ENCODE data around the gene GTF2H4. TPM values are rescaled to one million over a fixed set of nuclear protein-coding genes. Genes with fewer than 3 reads are reported as not detected.

GTF2H4 gene
- total RNA-seq, 1 experiment from 2014 or later: 42.6 TPM

DNA sequence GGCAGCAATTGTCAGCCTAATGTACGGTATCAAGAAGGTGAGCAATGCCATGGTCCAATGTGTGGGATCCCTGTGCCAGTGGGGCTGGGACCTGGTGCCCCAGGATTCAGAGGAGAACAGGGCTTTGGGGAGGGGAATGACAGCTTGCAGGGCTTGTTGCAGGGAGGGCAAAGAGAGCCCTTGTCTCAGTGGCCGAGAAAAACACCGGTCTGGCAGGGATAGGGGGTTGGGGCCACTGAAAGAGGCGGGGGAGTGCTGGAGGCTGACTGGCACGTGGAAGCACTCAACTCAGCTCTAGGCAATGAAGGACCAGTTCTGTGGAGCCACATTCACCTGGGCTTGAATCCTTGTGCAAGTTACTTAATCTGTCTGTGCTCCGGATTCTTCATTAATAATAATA lies 29.3 kb downstream of the GTF2H4 start:
- ChIA-PET POLR2A (ENCODE audit: low non-redundant PET) (interaction anchor here (0.7 kb wide), 1 partner anchor 49 kb away, joined by 4 read pairs; no protein-coding TSS in a partner anchor), CTCF (no interaction called here)
- H3K4me1 ChIP-seq (ENCODE audit: insufficient read depth, low read length, poor library complexity, severe bottlenecking): peaks cover 13% of the 10 kb centered on the region
- no peaks in the 10 kb centered on the region for H3K27me3 ChIP-seq (replicated peaks; ENCODE audit: insufficient read depth, low read depth, low read length, poor library complexity)
- TF ChIP-seq, protein P1, sequence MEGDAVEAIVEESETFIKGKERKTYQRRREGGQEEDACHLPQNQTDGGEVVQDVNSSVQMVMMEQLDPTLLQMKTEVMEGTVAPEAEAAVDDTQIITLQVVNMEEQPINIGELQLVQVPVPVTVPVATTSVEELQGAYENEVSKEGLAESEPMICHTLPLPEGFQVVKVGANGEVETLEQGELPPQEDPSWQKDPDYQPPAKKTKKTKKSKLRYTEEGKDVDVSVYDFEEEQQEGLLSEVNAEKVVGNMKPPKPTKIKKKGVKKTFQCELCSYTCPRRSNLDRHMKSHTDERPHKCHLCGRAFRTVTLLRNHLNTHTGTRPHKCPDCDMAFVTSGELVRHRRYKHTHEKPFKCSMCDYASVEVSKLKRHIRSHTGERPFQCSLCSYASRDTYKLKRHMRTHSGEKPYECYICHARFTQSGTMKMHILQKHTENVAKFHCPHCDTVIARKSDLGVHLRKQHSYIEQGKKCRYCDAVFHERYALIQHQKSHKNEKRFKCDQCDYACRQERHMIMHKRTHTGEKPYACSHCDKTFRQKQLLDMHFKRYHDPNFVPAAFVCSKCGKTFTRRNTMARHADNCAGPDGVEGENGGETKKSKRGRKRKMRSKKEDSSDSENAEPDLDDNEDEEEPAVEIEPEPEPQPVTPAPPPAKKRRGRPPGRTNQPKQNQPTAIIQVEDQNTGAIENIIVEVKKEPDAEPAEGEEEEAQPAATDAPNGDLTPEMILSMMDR (conservative IDR thresholded peaks at IDR 0.05; ENCODE audit: low read depth, low read length): no peak
- TF ChIP-seq EZH2 (IDR thresholded peaks at IDR 0.05; ENCODE audit: borderline replicate concordance, low read depth, low read length, poor library complexity, severe bottlenecking): no peak
- no peaks in the 10 kb centered on the region for H3K9me3 ChIP-seq (ENCODE audit: low read depth, low read length, poor library complexity, severe bottlenecking)
- DNase-seq (ENCODE audit: low spot score): no peak
- intact Hi-C loops (cut with micrococcal nuclease; ENCODE audit: unreplicated experiment): no loop called here
- no peak overlapping the region for H3K27ac ChIP-seq (ENCODE audit: low read depth, low read length, poor library complexity, severe bottlenecking)
- H3K4me3 ChIP-seq (ENCODE audit: low read depth, low read length, poor library complexity, severe bottlenecking): no peak overlapping the region
- no TSS peak for BruUV-seq (replicated peaks)
- H3K36me3 ChIP-seq (ENCODE audit: insufficient read depth, low read length, poor library complexity, severe bottlenecking): no peaks in the 10 kb centered on the region

DNA sequence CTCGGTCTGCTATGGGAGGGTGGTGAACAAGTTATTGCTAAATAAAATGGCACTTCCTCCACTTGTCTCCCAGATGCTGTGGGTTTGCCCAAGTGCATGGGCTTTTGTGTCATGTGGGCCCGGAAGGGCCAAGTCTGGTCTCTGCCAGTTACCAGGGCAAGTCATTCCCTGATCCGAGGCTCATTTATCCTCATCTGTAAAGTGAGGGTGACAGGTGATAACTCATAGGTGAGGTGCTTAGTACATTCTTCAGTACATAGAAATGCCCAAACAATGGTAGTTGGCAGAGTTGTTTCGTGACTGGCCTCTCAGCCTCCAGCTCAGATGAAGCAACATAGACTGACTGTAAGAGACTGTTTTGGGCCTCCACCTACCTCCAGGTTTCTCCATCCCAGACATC lies 30.7 kb downstream of the GTF2H4 start:
- no TSS peak for BruUV-seq (replicated peaks)
- Histone ChIP-seq H3K27ac (ENCODE audit: low read depth, low read length, poor library complexity, severe bottlenecking) (no peak overlapping the region), H3K4me1 (ENCODE audit: insufficient read depth, low read length, poor library complexity, severe bottlenecking) (peaks cover 23% of the 10 kb centered on the region), H3K4me3 (ENCODE audit: low read depth, low read length, poor library complexity, severe bottlenecking) (no peak overlapping the region), H3K27me3 (replicated peaks; ENCODE audit: insufficient read depth, low read depth, low read length, poor library complexity) (no peaks in the 10 kb centered on the region), H3K9me3 (ENCODE audit: low read depth, low read length, poor library complexity, severe bottlenecking) (no peaks in the 10 kb centered on the region), H3K36me3 (ENCODE audit: insufficient read depth, low read length, poor library complexity, severe bottlenecking) (no peaks in the 10 kb centered on the region)
- ChIA-PET POLR2A (ENCODE audit: low non-redundant PET) (no interaction called here), CTCF (no interaction called here)
- no peak for DNase-seq (ENCODE audit: low spot score)
- TF ChIP-seq, protein P1 (conservative IDR thresholded peaks at IDR 0.05; ENCODE audit: low read depth, low read length): no peak
- intact Hi-C loops (cut with micrococcal nuclease; ENCODE audit: unreplicated experiment): no loop called here

DNA sequence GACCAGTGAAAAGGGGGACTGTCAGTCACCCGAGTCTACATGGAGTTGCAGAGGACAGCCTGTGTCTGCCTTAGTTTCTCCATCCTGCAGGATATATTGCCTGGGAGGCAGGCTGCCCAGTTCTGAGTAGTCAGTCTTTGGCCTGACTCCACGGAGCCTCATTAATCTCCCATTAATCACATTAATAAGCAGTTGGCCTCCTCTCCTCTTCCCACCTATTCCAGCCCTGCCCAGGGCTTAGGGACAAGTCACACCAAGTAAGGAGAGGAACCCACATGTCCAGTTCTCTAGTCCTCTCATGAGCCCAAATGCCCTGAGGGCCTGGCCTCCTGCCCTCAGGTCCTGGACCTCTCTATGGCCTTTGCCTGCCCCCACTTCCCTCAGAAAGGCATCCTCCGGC lies 31.5 kb downstream of the GTF2H4 start:
- CTCF ChIA-PET: no interaction called here
- Histone ChIP-seq H3K36me3 (ENCODE audit: insufficient read depth, low read length, poor library complexity, severe bottlenecking) (no peaks in the 10 kb centered on the region), H3K27me3 (replicated peaks; ENCODE audit: insufficient read depth, low read depth, low read length, poor library complexity) (no peaks in the 10 kb centered on the region), H3K9me3 (ENCODE audit: low read depth, low read length, poor library complexity, severe bottlenecking) (no peaks in the 10 kb centered on the region), H3K4me3 (ENCODE audit: low read depth, low read length, poor library complexity, severe bottlenecking) (no peak overlapping the region), H3K4me1 (ENCODE audit: insufficient read depth, low read length, poor library complexity, severe bottlenecking) (peaks cover 23% of the 10 kb centered on the region), H3K27ac (ENCODE audit: low read depth, low read length, poor library complexity, severe bottlenecking) (no peak overlapping the region)
- intact Hi-C loops (cut with micrococcal nuclease; ENCODE audit: unreplicated experiment): no loop called here
- POLR2A ChIA-PET (ENCODE audit: low non-redundant PET): no interaction called here
- no peak for TF ChIP-seq EZH2 (IDR thresholded peaks at IDR 0.05; ENCODE audit: borderline replicate concordance, low read depth, low read length, poor library complexity, severe bottlenecking)
- TF ChIP-seq, protein P1 (conservative IDR thresholded peaks at IDR 0.05; ENCODE audit: low read depth, low read length): no peak
- no peak for DNase-seq (ENCODE audit: low spot score)
- BruUV-seq (replicated peaks): no TSS peak
